Measurements from ENCODE around the gene PHTF2.

- TF ChIP-seq CTCF (conservative IDR thresholded peaks at IDR 0.05) = no peak
- no peak for TF ChIP-seq ZFX (IDR thresholded peaks at IDR 0.05)
Measured at GRCh38 chr7:77802557-77803405, 4.2 kb downstream of the PHTF2 start.

All from C4-2B (cell line).